NOMO-1 treated with DMSO at 0.1 percent for 48 hours (cell line): ENCODE data around the gene TBCK.

ENCODE experiments used
- DNase-seq: peaks from one replicate; lab custom pipeline; 2025; ENCODE audit not compliant: unreplicated experiment; lab: John Stamatoyannopoulos, UW

Gene TBCK

GRCh38 chr4:105998171-105999063 is 317.6 kb downstream of the TBCK start:
- no peak for DNase-seq

GRCh38 chr4:105996845-105997244 is 319.2 kb downstream of the TBCK start:
- no peak for DNase-seq

GRCh38 chr4:105994841-105995501 is 321.0 kb downstream of the TBCK start:
- DNase-seq, result no peak

- DNase-seq, result no peak
Observed at GRCh38 chr4:105994061-105994460, 321.9 kb downstream of the TBCK start.

- no peak for DNase-seq
Observed at GRCh38 chr4:105992641-105993305, 323.2 kb downstream of the TBCK start.

GRCh38 chr4:105991726-105992125 is 324.3 kb downstream of the TBCK start:
- no peak for DNase-seq
